HG03039 (cell line): ENCODE results near the gene ATP7A.
"Not testable (repeated sequence)": the region's sequence is repeated elsewhere in the genome, so short reads cannot be mapped to it uniquely, and the experiment has no call there.

Source experiments
- ATAC-seq: cut with Tn5 transposase; IDR thresholded peaks from one replicate; pipeline ENCODE4 v1.9.1; 2021; ENCODE audit warnings: mild to moderate bottlenecking, moderate library complexity; ENCODE audit not compliant: unreplicated experiment

The ATP7A gene

GRCh38 chrX:77910108-77910840, at the start of gene ATP7A:
ATP7A (plus strand) TSS chrX:77910693; CDS start chrX:77971642, 60,949 bp downstream.
- peak; percentile 95 for ATAC-seq

- no peak for ATAC-seq
These were observed 35.1 kb upstream of the ATP7A start for GRCh38 chrX:77875372-77875771.

GRCh38 chrX:77881418-77881817, 29.1 kb upstream of the ATP7A start:
- ATAC-seq = not testable (repeated sequence)

- ATAC-seq = no peak
These were observed 17.6 kb upstream of the ATP7A start for GRCh38 chrX:77892887-77893286.

- no peak for ATAC-seq
These were observed 16.8 kb upstream of the ATP7A start for GRCh38 chrX:77893713-77894112.

- ATAC-seq = peak; percentile 88
These were observed 15.3 kb upstream of the ATP7A start, which contains the start of gene MAGT1 for GRCh38 chrX:77894921-77895886. MAGT1 (minus strand) TSS chrX:77895435; CDS start chrX:77895410, 25 bp downstream.

GRCh38 chrX:77899081-77899828, 11.2 kb upstream of the ATP7A start, which contains the start of gene COX7B:
COX7B (plus strand) TSS chrX:77899468; CDS start chrX:77899554, 86 bp downstream.
- peak; percentile 58 for ATAC-seq

- no peak for ATAC-seq
These were observed 9.8 kb upstream of the ATP7A start for GRCh38 chrX:77900688-77901087.

GRCh38 chrX:77901506-77901905, 9.0 kb upstream of the ATP7A start:
- ATAC-seq = no peak

- no peak for ATAC-seq
These were observed 6.9 kb downstream of the ATP7A start for GRCh38 chrX:77917294-77917933.

GRCh38 chrX:77918568-77918967, 8.1 kb downstream of the ATP7A start:
- ATAC-seq = no peak

GRCh38 chrX:77919370-77919769, 8.9 kb downstream of the ATP7A start:
- ATAC-seq = not testable (repeated sequence)

- ATAC-seq = no peak
These were observed 12.3 kb downstream of the ATP7A start for GRCh38 chrX:77922787-77923186.

- no peak for ATAC-seq
These were observed 13.9 kb downstream of the ATP7A start for GRCh38 chrX:77924320-77924859.

GRCh38 chrX:77925764-77926163, 15.3 kb downstream of the ATP7A start:
- ATAC-seq = no peak

GRCh38 chrX:77930581-77930980, 20.1 kb downstream of the ATP7A start:
- ATAC-seq = no peak

GRCh38 chrX:77935886-77936285, 25.4 kb downstream of the ATP7A start:
- ATAC-seq = no peak

- no peak for ATAC-seq
These were observed 25.8 kb downstream of the ATP7A start for GRCh38 chrX:77936299-77936698.

- no peak for ATAC-seq
These were observed 26.8 kb downstream of the ATP7A start for GRCh38 chrX:77937291-77937690.

GRCh38 chrX:77938083-77938680, 27.7 kb downstream of the ATP7A start:
- no peak for ATAC-seq
